K562 (cell line): ENCODE measurements around the gene KCTD19. TPM values are rescaled to one million over a fixed set of nuclear protein-coding genes. Genes with fewer than 3 reads are reported as not detected.

ENCODE experiments used
- ATAC-seq: fragments of 200-7000 bp; cut with Tn5 transposase; 3 replicates; pipeline ENCODE4 v1.9.1; 2020; ENCODE audit warnings: moderate library complexity
- BruUV-seq: library from RNA; stranded (reverse); fragments of 400-500 nt; replicated peaks from 2 replicates; lab custom pipeline; 2021; lab: Mats Ljungman, UMichigan
- CTCF ChIA-PET: fragments of 300-600 bp; formaldehyde crosslinking; extraction: SDS; loops from one replicate; lab custom pipeline; 2021; ENCODE audit warnings: low intra/inter-chr PET ratio; lab: Yijun Ruan, JAX
- POLR2A ChIA-PET: fragments of 300-600, 350-650 bp; sonication (Branson Sonifier 250); formaldehyde crosslinking; extraction: SDS; loops from one replicate; lab custom pipeline; 2021; ENCODE audit warnings: antibody characterized with exemption, inconsistent platforms; lab: Yijun Ruan, JAX
- DNase-seq, 4 experiments: peaks; one replicate each; pipeline versions ENCODE4 v3.0.0 to v3.0.0-alpha.2; 2011 to 2018; ENCODE audit warnings: low spot score in 3 of 4, mixed read lengths in 3 of 4; ENCODE audit errors: extremely low read depth in 1 of 4
- FAIRE-seq: peaks from 2 replicates; lab custom pipeline; 2011; peaks lifted over from hg19 to GRCh38; lab: Jason Lieb, UNC
- H2AFZ ChIP-seq: 2 replicates; pipeline ENCODE4 v1.6.0; 2011; ENCODE audit warnings: low read depth, low read length, control low read depth, inconsistent platforms
- H3K27ac ChIP-seq: fragments of 200-600 bp; 3 replicates; pipeline ENCODE4 v1.8.0; 2011; ENCODE audit warnings: low read depth, mild to moderate bottlenecking, control low read depth, inconsistent platforms, low read length, moderate library complexity, mixed read lengths; ENCODE audit errors: extremely low read depth
- H3K27me3 ChIP-seq, 2 experiments: fragments of 300-600 bp in 1 of 2; 2 replicates in 1 of 2; 3 replicates in 1 of 2; pipeline versions ENCODE4 v1.6.0 to v1.8.0; 2011; ENCODE audit warnings: inconsistent platforms in 2 of 2, low read length in 2 of 2, mild to moderate bottlenecking in 1 of 2, mixed read lengths in 1 of 2, moderate library complexity in 1 of 2; ENCODE audit not compliant: control insufficient read depth in 2 of 2, insufficient read depth in 2 of 2
- H3K36me3 ChIP-seq: fragments of 300-600 bp; 3 replicates; pipeline ENCODE4 v1.8.0; 2011; ENCODE audit warnings: mild to moderate bottlenecking, low read length, inconsistent platforms; ENCODE audit not compliant: control insufficient read depth, insufficient read depth
- H3K4me1 ChIP-seq, 2 experiments: fragments of 200-600 bp in 1 of 2; replicated peaks in 1 of 2; 2 replicates in 1 of 2; 3 replicates in 1 of 2; pipeline versions ENCODE4 v1.5.1 to v1.8.0; 2011; ENCODE audit warnings: inconsistent platforms in 2 of 2, low read length in 2 of 2, mild to moderate bottlenecking in 1 of 2, mixed read lengths in 1 of 2, moderate library complexity in 1 of 2; ENCODE audit not compliant: control insufficient read depth in 2 of 2, insufficient read depth in 2 of 2
- H3K4me2 ChIP-seq: 2 replicates; pipeline ENCODE4 v1.6.1; 2011; ENCODE audit warnings: low read length, control low read depth, inconsistent platforms, mixed read lengths; ENCODE audit not compliant: insufficient read depth
- H3K4me3 ChIP-seq: fragments of 200-600 bp; sonication (generic), shearing (Covaris generic); 2 replicates; pipeline ENCODE4 v1.5.1; 2016; ENCODE audit warnings: control low read depth, inconsistent platforms
- H3K79me2 ChIP-seq: fragments of 200-600 bp; 3 replicates; pipeline ENCODE4 v1.8.0; 2011; ENCODE audit warnings: low read length, inconsistent platforms; ENCODE audit not compliant: control insufficient read depth, insufficient read depth
- H3K9ac ChIP-seq, 2 experiments: 2 replicates each; pipeline versions ENCODE4 v1.6.0 to v1.6.1; 2011; ENCODE audit warnings: low read depth in 2 of 2, low read length in 2 of 2, control low read depth in 1 of 2, inconsistent platforms in 1 of 2, mild to moderate bottlenecking in 1 of 2, mixed read lengths in 1 of 2; ENCODE audit not compliant: insufficient read depth in 1 of 2
- H3K9me1 ChIP-seq: one replicate; pipeline ENCODE4 v1.6.0; 2011; ENCODE audit warnings: inconsistent platforms, mild to moderate bottlenecking, low read length, moderate library complexity; ENCODE audit not compliant: control insufficient read depth, insufficient read depth
- H3K9me3 ChIP-seq: replicated peaks from 2 replicates; pipeline ENCODE4 v1.5.1; 2011; ENCODE audit warnings: low read depth, low read length, inconsistent platforms; ENCODE audit not compliant: control insufficient read depth, insufficient read depth
- H4K20me1 ChIP-seq: replicated peaks from 2 replicates; pipeline ENCODE4 v1.6.1; 2011; ENCODE audit warnings: low read length, inconsistent platforms, mixed read lengths; ENCODE audit not compliant: control insufficient read depth, insufficient read depth
- CBFA2T2 ChIP-seq: fragments of 450-650 bp; conservative IDR thresholded peaks from 2 replicates; pipeline ENCODE4 v1.6.1; 2017; ENCODE audit warnings: mild to moderate bottlenecking
- CBX3 ChIP-seq, 2 experiments: IDR thresholded peaks; 1 replicate in 1 of 2; 2 replicates in 1 of 2; pipeline ENCODE4 v1.6.1; 2012; ENCODE audit warnings: inconsistent platforms in 2 of 2, low read length in 2 of 2, borderline replicate concordance in 1 of 2, control low read depth in 1 of 2
- CHD4 ChIP-seq: fragments of 200-600 bp; sonication (generic); IDR thresholded peaks from 3 replicates; pipeline ENCODE4 v1.6.1; 2012; ENCODE audit warnings: low read depth, mild to moderate bottlenecking, mixed read lengths, low read length, inconsistent platforms; ENCODE audit not compliant: insufficient read depth, insufficient replicate concordance, poor library complexity, severe bottlenecking
- CTCFL ChIP-seq: IDR thresholded peaks from 2 replicates; pipeline ENCODE4 v1.6.1; 2011; ENCODE audit warnings: borderline replicate concordance, low read depth, mild to moderate bottlenecking, moderate library complexity, low read length; ENCODE audit not compliant: insufficient read depth, poor library complexity, severe bottlenecking
- MCM7 ChIP-seq, 2 experiments: fragments of 450-650 bp; IDR thresholded peaks; 2 replicates each; pipeline ENCODE4 v1.6.1; 2016 to 2018
- MEIS2 ChIP-seq: fragments of 450-650 bp; IDR thresholded peaks from 2 replicates; pipeline ENCODE4 v1.6.1; 2014; ENCODE audit warnings: mild to moderate bottlenecking; ENCODE audit not compliant: partially characterized antibody
- NELFE ChIP-seq: IDR thresholded peaks from 2 replicates; pipeline ENCODE4 v1.6.1; 2011; ENCODE audit warnings: mild to moderate bottlenecking; ENCODE audit not compliant: insufficient read depth, insufficient read length
- POLR2A ChIP-seq: fragments of 450-650 bp; conservative IDR thresholded peaks from 2 replicates; pipeline ENCODE4 v1.6.1; 2016
- RHOXF2B ChIP-seq: fragments of 250-450 bp; sonication (Bioruptor Pico); conservative IDR thresholded peaks from 2 replicates; pipeline ENCODE4 v1.5.1; 2021
- ZKSCAN8 ChIP-seq: fragments of 200-800 bp; sonication (Bioruptor generic); IDR thresholded peaks from 2 replicates; pipeline ENCODE4 v1.6.1; 2016; ENCODE audit warnings: missing genetic modification characterization, missing compliant biosample characterization
- ZNF133 ChIP-seq: fragments of 250-450 bp; sonication (Bioruptor Pico); IDR thresholded peaks from 2 replicates; pipeline ENCODE4 v1.4.0; 2020; ENCODE audit warnings: mild to moderate bottlenecking
- ZNF217 ChIP-seq: sonication (generic); formaldehyde crosslinking; IDR thresholded peaks from 2 replicates; pipeline ENCODE4 v1.8.0; 2022; ENCODE audit warnings: mild to moderate bottlenecking, missing genetic modification reagents
- ZNF551 ChIP-seq: fragments of 250-450 bp; sonication (Bioruptor Pico); IDR thresholded peaks from 2 replicates; pipeline ENCODE4 v1.5.0; 2021; ENCODE audit warnings: mild to moderate bottlenecking, moderate library complexity
- ZNF740 ChIP-seq, 3 experiments: fragments of 200-800 bp in 1 of 3; sonication (Bioruptor generic) in 1 of 3; sonication (generic) in 1 of 3; formaldehyde crosslinking in 1 of 3; IDR thresholded peaks; 2 replicates each; pipeline versions ENCODE4 v1.6.1 to v1.8.0; 2016 to 2022; ENCODE audit warnings: mild to moderate bottlenecking in 2 of 3, missing compliant biosample characterization in 2 of 3, missing genetic modification characterization in 2 of 3, missing genetic modification reagents in 1 of 3
- ZNF830 ChIP-seq: fragments of 250-450 bp; sonication (Bioruptor Pico); IDR thresholded peaks from 2 replicates; pipeline ENCODE4 v1.5.0; 2021; ENCODE audit warnings: mild to moderate bottlenecking
- WGBS: fragments of 100-300 bp; shearing (Covaris generic); methylation state at CpG from one replicate; pipeline ENCODE4 v1.1.6; 2016; ENCODE audit warnings: low coverage, mixed read lengths; ENCODE audit not compliant: insufficient coverage; ENCODE audit errors: missing lambda C conversion rate; 5-methylcytosine and 5-hydroxymethylcytosine counted together
- in situ Hi-C: fragments of 300-500 bp; cut with MboI; formaldehyde crosslinking; loops from 4 replicates; pipeline ENCODE4 v1.15.0; 2018; ENCODE audit warnings: inconsistent platforms, mixed read lengths
- intact Hi-C: fragments of 100-400 bp; cut with micrococcal nuclease; formaldehyde crosslinking; loops from 2 replicates; pipeline ENCODE4 v1.14.2; 2022
- polyA plus RNA-seq, 8 experiments: library from polyadenylated mRNA; depleted of rRNA in 4 of 8; stranded (reverse) in 5 of 8; unstranded in 3 of 8; fragments of >200 nt; fragmentation: Nextera tagmentation in 2 of 8; fragmentation: Illumina TruSeq in 1 of 8; extraction: Ambion mirVana in 2 of 8; extraction: Trizol in 1 of 8; gene quantifications; 2 replicates each; pipeline versions ENCODE4 v1.2.1 to v1.2.3, GENCODE V29; 2011 to 2014; ENCODE audit warnings: inconsistent platforms in 1 of 8, missing spikeins in 1 of 8
- total RNA-seq, 7 experiments: library from RNA; depleted of rRNA in 6 of 7; stranded (reverse); fragments of >200 nt in 6 of 7; fragmentation: Illumina TruSeq in 2 of 7; extraction: Trizol in 2 of 7; gene quantifications; 2 replicates each; pipeline versions ENCODE4 v1.2.1 to v1.2.3, GENCODE V29; 2011 to 2021; ENCODE audit warnings: low replicate concordance in 1 of 7
- TF ChIP-seq, protein P1 (sequence below), 3 experiments: fragments of 200-800 bp in 1 of 3; fragments of 250-450 bp in 1 of 3; fragments of 450-650 bp in 1 of 3; sonication (Bioruptor Pico) in 1 of 3; sonication (Bioruptor generic) in 1 of 3; formaldehyde crosslinking in 1 of 3; IDR thresholded peaks; 2 replicates each; pipeline versions ENCODE4 v1.6.1 to v1.8.0; 2016 to 2022; ENCODE audit warnings: mild to moderate bottlenecking in 2 of 3, missing genetic modification characterization in 2 of 3, missing compliant biosample characterization in 1 of 3, moderate library complexity in 1 of 3

Gene KCTD19
- total and polyA plus RNA-seq, 9 of the 15 experiments (the other 6 are each of a cell fraction or from before 2014, with no cell fraction given) = 0.03 to 0.91 (median 0.22) TPM; not detected in 2

- WGBS = 79% methylated on average over 9 of the region's 11 CpGs
- DNase-seq (no peak), ATAC-seq (no peak), FAIRE-seq (no peak)
- in situ Hi-C loops (no loop called here), intact Hi-C loops (no loop called here)
- CTCF ChIA-PET = interaction anchor here (0.5 kb wide), 1 partner anchor 195 kb away, joined by 3 read pairs; no protein-coding TSS in a partner anchor
- no peaks in the 10 kb centered on the region for H3K36me3 ChIP-seq
- H3K79me2 ChIP-seq = no peaks in the 10 kb centered on the region
- H3K4me2 ChIP-seq = no peak overlapping the region
- no peak overlapping the region for H3K9ac ChIP-seq
- H4K20me1 ChIP-seq = no peaks in the 10 kb centered on the region
- H3K9me1 ChIP-seq = no peaks in the 10 kb centered on the region
- no peaks in the 10 kb centered on the region for H3K27me3 ChIP-seq
- H2AFZ ChIP-seq = no peak overlapping the region
- H3K4me3 ChIP-seq = no peak overlapping the region
- H3K27ac ChIP-seq = no peak overlapping the region
- POLR2A ChIA-PET = interaction anchor here (1.1 kb wide), 1 partner anchor 8 kb away, joined by 3 read pairs; no protein-coding TSS in a partner anchor
- no peaks in the 10 kb centered on the region for H3K9me3 ChIP-seq
- no TSS peak for BruUV-seq
- H3K4me1 ChIP-seq = peaks cover 13 to 20% of the 10 kb centered on the region in 2 experiments; a peak in 4 of 5 replicates
- TF ChIP-seq ZNF740 (CRISPR knock-in tag; IDR thresholded peaks at IDR 0.05) (no peak), ZNF740 (tag; IDR thresholded peaks at IDR 0.05) (no peak), ZNF830 (CRISPR knock-in tag) (no peak), MEIS2 (no peak), CBX3 (IDR thresholded peaks at IDR 0.05; ENCODE audit: borderline replicate concordance in 1 of 2, low read length in 2 of 2) (no peak), ZNF217 (CRISPR knock-in tag) (no peak), ZNF551 (CRISPR knock-in tag) (no peak), CTCFL (no peak), CBFA2T2 (no peak), MCM7 (IDR thresholded peaks at IDR 0.05) (no peak), ZKSCAN8 (CRISPR knock-in tag) (no peak), CHD4 (no peak), NELFE (no peak), POLR2A (no peak), RHOXF2B (CRISPR knock-in tag) (no peak), ZNF133 (CRISPR knock-in tag) (no peak)
- TF ChIP-seq, protein P1, sequence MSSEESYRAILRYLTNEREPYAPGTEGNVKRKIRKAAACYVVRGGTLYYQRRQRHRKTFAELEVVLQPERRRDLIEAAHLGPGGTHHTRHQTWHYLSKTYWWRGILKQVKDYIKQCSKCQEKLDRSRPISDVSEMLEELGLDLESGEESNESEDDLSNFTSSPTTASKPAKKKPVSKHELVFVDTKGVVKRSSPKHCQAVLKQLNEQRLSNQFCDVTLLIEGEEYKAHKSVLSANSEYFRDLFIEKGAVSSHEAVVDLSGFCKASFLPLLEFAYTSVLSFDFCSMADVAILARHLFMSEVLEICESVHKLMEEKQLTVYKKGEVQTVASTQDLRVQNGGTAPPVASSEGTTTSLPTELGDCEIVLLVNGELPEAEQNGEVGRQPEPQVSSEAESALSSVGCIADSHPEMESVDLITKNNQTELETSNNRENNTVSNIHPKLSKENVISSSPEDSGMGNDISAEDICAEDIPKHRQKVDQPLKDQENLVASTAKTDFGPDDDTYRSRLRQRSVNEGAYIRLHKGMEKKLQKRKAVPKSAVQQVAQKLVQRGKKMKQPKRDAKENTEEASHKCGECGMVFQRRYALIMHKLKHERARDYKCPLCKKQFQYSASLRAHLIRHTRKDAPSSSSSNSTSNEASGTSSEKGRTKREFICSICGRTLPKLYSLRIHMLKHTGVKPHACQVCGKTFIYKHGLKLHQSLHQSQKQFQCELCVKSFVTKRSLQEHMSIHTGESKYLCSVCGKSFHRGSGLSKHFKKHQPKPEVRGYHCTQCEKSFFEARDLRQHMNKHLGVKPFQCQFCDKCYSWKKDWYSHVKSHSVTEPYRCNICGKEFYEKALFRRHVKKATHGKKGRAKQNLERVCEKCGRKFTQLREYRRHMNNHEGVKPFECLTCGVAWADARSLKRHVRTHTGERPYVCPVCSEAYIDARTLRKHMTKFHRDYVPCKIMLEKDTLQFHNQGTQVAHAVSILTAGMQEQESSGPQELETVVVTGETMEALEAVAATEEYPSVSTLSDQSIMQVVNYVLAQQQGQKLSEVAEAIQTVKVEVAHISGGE (CRISPR knock-in tag; IDR thresholded peaks at IDR 0.05) = no peak
Measured at GRCh38 chr16:67256701-67257230, 69.8 kb downstream of the KCTD19 start.
